H7 (cell line): ENCODE data around the gene DDX51. TPM values are rescaled to one million over a fixed set of nuclear protein-coding genes. Genes with fewer than 3 reads are reported as not detected.
"Not testable (repeated sequence)": the region's sequence is repeated elsewhere in the genome, so short reads cannot be mapped to it uniquely, and the experiment has no call there.

Experiments used
- DNase-seq: peaks from one replicate; pipeline ENCODE4 v3.0.0; 2012
- H3K27me3 ChIP-seq: 2 replicates; pipeline ENCODE4 v1.6.0; 2011; ENCODE audit warnings: mild to moderate bottlenecking, low read length; ENCODE audit not compliant: control insufficient read depth, insufficient read depth
- H3K36me3 ChIP-seq: replicated peaks from 2 replicates; pipeline ENCODE4 v1.5.1; 2011; ENCODE audit warnings: low read length; ENCODE audit not compliant: control insufficient read depth, insufficient read depth
- H3K4me3 ChIP-seq: 2 replicates; pipeline ENCODE4 v1.5.1; 2011; ENCODE audit warnings: low read depth, mild to moderate bottlenecking, control low read depth, low read length, moderate library complexity; ENCODE audit not compliant: insufficient read depth
- total RNA-seq: library from RNA; depleted of rRNA; stranded (reverse); fragments of >200 nt; shearing (Covaris generic); gene quantifications from 2 replicates; pipeline ENCODE4 v1.2.3, GENCODE V29; 2014

The DDX51 gene
- total RNA-seq, 1 experiment from 2014 or later, result 16.1 TPM

DNA sequence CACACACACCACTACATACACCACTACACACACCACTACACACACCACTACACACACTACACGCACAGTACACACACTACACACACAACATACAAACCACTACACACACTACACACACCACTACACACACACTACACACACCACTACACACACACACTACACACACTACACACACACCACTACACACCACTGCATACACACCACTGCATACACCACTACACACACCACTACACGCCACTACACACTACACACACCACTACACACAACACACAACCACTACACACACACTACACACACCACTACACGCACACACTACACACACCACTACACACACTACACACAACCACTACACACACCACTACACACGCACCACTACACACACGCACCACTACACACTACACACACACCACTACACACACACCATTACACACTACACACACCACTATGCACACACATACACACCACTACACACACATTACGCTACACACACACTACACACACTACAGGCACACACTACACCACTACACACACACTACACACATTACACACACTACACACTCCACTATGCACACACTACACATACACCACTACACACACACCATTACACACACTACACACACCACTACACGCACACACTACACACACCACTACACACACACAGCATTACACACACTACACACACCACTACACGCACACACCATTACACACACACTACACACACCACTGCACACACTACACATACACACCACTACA lies 12.6 kb upstream of the DDX51 start:
- Histone ChIP-seq H3K27me3 (no peaks in the 10 kb centered on the region), H3K4me3 (no peak overlapping the region)

DNA sequence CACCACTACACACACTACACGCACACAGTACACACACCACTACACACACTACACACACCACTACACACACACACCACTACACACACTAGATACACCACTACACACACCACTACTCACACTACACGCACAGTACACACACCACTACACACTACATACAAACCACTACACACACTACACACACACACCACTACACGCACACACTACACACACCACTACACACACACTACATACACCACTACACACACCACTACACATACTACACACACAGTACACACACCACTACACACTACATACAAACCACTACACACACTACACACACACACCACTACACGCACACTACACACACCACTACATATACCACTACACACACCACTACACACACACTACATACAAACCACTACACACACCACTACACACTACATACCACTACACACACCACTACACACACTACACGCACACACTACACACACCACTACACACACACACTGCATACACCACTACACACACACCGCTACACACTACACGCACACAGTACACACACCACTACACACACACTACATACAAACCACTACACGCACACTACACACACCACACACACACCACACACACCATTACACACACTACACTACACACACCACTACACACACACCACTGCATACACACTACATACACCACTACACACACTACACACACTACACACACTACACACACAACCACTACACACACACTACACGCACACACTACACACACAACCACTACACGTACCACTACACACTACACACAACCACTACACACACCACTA lies 11.9 kb upstream of the DDX51 start:
- no peak for DNase-seq
- H3K27me3 ChIP-seq, result no peaks in the 10 kb centered on the region

More for the DNA sequence above, 12.6 kb upstream of the DDX51 start:
- peaks cover 15% of the 10 kb centered on the region for H3K36me3 ChIP-seq
- DNase-seq, result no peak

DNA sequence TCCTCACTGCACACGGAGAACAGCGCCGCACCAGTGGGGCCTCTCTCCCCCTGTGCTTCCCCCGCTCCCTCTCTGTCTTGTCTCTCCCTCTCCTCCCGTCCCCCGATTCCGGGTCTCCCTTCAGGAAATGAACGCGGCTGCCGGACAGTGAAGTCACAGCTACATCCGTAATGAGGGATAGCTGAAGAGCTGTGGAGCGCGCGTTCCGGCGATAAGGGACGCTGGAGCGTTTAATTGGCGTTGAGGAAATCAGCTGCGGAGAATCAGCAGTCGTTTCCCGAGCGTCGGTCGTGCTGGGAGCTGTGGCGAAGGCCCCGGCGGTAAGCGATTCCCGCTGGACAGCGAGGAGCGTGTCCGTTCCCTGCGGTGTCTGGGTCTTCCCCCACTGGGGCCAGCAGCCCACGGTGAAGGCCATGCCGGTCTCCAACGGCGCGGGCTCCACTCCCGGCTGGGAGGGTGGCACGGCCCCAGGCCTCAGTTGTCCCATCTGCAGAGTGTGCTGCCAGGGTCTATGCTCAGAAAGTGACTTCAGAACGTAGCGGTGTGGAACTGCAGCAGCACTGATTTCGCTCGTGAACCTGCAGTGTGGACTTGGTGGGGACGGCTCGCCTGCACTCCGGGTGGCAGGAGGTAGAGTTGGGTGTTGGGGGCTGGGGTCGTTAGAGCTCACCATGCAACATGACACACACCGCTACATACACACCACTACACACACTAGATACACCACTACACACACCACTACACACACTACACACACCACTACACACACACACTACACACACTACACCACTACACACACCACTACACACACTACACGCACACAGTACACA lies 11.0 kb upstream of the DDX51 start:
- no peak for DNase-seq
- Histone ChIP-seq H3K27me3 (no peaks in the 10 kb centered on the region), H3K4me3 (no peak overlapping the region), H3K36me3 (peaks cover 15% of the 10 kb centered on the region)

More for the DNA sequence above, 11.9 kb upstream of the DDX51 start:
- Histone ChIP-seq H3K4me3 (no peak overlapping the region), H3K36me3 (peaks cover 15% of the 10 kb centered on the region)

DNA sequence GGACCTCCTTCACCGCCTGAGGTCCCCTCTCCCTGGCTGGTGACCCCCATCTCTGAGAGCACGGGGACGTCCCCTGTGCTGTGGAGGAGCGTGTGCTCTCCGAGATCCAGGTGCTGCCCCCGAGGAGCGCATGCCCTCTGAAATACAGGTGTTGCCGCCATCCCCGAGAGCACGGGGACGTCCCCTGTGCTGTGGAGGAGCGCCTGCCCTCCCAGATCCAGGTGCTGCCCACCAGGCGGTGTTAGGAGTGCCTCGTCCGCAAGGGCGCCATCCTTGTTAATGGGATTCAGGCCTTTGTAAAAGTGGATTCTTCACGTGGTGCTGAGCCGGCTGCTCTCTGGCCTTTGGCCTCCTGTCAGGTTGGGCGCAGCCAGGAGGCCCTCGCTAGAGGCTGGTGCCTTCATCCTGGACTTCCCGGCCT lies 10.2 kb upstream of the DDX51 start:
- DNase-seq, result no peak
- H3K27me3 ChIP-seq, result no peaks in the 10 kb centered on the region
- H3K36me3 ChIP-seq, result peaks cover 15% of the 10 kb centered on the region
- no peak overlapping the region for H3K4me3 ChIP-seq

DNA sequence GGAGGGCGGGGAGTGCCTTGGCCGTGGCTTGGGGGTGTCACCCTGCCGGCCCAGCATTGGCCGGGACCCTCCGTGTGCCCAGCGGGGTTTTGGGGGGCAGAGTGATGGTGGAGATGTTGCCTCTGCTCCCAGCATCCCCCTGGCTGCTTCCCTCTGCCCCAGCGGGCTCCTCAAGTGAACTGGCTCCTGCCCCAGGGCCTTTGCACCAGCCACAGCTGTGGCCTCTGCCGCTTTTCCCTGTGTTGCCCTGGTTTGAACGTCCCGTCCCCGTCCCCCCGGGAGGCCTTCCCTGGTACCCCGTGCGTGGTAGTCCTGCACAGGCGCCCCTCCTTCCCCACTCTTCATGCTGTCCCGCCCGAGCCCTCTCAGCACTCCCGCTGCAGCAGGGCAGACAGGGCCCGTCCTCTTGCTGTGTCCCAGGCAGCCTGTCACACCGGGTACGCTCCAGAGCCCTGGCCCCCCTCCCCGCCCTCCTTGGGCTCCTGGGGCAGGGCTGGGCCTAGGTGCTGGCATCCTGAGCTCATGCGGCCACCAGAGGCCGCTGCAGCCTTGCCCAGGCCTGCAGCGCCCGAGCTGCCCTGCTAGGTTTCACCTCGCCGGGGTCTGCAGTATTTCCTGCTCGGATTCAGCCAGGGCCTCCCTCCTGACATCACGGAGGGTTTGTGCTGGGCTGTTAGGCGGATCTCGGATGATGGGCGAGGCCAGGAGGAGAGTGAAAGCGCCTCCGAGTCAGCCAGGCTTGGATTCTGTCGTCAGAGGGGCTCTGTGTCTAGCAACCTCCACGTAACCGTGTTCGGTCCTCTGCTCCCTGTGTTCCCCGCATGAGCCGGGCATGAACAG lies 9.6 kb upstream of the DDX51 start:
- H3K36me3 ChIP-seq, result peaks cover 15% of the 10 kb centered on the region
- no peaks in the 10 kb centered on the region for H3K27me3 ChIP-seq
- H3K4me3 ChIP-seq, result no peak overlapping the region
- peak; percentile 98 for DNase-seq

DNA sequence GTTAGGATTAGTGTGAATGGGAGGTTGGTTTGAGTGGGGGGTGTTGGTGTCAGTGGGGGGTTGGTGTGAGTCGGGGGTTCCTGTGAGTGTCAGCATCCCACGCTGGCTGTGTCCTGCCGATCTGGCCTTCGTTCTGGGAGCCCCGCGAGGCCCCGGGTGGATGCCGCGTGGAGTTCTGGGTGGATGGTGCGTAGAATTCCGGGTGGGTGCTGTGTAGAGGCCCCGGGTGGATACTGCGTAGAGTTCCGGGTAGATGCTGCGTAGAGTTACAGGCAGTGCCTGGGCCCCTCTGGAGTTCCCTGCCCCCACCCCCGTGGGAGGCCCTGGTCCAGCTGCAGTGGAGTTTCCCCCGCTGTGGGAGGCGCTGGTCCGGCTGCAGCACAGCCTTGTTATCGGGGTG lies 8.8 kb upstream of the DDX51 start:
- no peaks in the 10 kb centered on the region for H3K27me3 ChIP-seq
- no peak overlapping the region for H3K4me3 ChIP-seq
- peaks cover 15% of the 10 kb centered on the region for H3K36me3 ChIP-seq
- no peak for DNase-seq

DNA sequence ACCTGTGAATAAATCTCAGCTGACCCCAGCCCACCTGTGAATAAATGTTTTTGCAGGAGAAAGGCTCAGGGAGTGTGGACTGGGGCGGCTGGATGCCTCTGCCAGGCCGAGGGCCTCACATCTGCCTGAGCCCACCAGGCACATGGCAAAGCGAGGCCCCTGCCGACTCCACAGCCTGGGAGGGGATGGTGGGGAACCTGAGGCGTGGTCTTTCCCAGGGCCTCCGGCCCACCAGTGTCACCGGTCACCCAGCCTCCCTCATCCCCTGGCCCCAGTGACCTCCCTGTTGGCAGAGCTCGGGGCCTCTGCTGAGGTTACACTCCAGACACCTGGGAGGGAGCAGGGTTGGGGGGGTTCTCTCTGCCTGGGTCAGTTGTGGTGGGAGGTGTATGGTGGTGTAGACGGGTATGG lies 8.3 kb upstream of the DDX51 start:
- peaks cover 13% of the 10 kb centered on the region for H3K36me3 ChIP-seq
- no peak for DNase-seq
- no peaks in the 10 kb centered on the region for H3K27me3 ChIP-seq
- no peak overlapping the region for H3K4me3 ChIP-seq

DNA sequence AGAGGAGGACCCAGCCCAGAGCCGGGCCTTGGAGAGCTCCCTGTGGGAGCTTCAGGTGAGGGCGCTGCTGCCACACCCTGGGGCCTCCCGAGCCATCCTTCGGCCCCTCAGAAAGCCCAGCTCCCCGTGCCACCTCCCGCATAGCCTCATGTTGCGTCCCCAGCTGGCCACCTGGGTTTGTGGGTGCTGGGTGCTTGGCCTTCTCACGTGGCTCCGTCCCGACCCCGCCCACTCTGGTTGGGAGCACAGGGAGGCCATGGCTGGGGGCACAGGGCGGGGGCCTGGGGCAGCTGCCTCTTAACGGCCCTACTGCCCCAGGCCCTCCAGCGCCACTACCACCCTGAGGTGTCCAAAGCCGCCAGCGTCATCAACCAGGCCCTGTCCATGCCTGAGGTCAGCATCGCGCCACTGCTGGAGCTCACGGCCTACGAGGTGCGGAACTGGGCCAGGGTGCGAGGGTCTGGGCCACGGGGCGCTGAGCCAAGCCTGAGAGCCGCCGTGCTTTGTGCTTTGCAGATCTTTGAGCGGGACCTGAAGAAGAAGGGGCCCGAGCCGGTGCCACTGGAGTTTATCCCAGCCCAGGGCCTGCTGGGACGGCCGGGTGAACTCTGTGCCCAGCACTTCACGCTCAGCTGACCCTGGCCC lies 7.8 kb upstream of the DDX51 start:
- DNase-seq, result no peak
- H3K4me3 ChIP-seq, result no peak overlapping the region
- H3K27me3 ChIP-seq, result no peaks in the 10 kb centered on the region
- peaks cover 9% of the 10 kb centered on the region for H3K36me3 ChIP-seq

DNA sequence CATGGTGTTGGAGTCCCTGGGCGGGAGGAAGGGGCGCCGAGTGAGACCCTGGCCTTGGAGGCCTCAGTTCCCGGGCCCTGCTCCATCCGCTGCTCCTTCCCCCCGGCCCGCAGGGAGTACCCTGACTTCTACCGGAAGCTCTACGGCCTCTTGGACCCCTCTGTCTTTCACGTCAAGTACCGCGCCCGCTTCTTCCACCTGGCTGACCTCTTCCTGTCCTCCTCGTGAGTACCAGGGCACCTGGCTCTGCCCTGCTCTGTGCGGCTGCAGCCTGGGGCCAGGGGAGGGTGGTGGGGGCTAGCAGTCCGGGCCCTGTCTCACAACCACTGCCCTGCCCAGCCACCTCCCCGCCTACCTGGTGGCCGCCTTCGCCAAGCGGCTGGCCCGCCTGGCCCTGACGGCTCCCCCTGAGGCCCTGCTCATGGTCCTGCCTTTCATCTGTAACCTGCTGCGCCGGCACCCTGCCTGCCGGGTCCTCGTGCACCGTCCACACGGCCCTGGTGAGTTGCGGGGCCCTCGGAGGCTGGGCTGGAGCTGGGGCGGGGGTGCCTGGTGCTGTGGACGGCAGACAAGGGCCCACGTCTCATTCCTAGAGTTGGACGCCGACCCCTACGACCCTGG lies 7.1 kb upstream of the DDX51 start:
- Histone ChIP-seq H3K4me3 (no peak overlapping the region), H3K36me3 (peaks cover 4% of the 10 kb centered on the region), H3K27me3 (no peaks in the 10 kb centered on the region)
- DNase-seq, result no peak

DNA sequence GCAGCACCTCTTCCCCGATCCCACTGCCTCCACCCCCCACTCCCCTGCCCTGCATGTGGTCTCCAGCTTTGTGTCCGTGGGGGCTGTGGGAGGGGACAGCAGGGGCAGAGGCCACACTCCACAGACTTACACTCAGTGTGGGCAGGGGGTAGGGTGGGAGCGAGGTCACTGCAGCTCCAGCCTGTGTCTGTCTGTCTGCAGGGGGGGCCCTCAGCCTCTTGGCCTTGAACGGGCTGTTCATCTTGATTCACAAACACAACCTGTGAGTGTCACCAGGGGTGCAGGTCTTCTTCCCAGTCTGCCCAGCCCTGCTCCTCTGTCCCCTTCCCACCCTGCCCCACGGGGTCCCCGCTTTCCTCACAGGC lies 6.6 kb upstream of the DDX51 start:
- peaks cover 4% of the 10 kb centered on the region for H3K36me3 ChIP-seq
- DNase-seq, result no peak
- no peaks in the 10 kb centered on the region for H3K27me3 ChIP-seq
- no peak overlapping the region for H3K4me3 ChIP-seq

DNA sequence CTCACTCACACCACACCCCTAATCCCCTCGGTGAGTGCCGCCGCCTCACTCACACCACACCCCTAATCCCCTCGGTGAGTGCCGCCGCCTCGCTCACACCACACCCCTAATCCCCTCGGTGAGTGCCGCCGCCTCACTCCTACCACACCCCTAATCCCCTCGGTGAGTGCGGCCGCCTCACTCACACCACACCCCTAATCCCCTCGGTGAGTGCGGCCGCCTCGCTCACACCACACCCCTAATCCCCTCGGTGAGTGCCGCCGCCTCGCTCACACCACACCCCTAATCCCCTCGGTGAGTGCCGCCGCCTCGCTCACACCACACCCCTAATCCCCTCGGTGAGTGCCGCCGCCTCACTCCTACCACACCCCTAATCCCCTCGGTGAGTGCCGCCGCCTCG lies 5.4 kb upstream of the DDX51 start:
- not testable (repeated sequence) for H3K36me3 ChIP-seq, H3K4me3 ChIP-seq, H3K27me3 ChIP-seq, DNase-seq

DNA sequence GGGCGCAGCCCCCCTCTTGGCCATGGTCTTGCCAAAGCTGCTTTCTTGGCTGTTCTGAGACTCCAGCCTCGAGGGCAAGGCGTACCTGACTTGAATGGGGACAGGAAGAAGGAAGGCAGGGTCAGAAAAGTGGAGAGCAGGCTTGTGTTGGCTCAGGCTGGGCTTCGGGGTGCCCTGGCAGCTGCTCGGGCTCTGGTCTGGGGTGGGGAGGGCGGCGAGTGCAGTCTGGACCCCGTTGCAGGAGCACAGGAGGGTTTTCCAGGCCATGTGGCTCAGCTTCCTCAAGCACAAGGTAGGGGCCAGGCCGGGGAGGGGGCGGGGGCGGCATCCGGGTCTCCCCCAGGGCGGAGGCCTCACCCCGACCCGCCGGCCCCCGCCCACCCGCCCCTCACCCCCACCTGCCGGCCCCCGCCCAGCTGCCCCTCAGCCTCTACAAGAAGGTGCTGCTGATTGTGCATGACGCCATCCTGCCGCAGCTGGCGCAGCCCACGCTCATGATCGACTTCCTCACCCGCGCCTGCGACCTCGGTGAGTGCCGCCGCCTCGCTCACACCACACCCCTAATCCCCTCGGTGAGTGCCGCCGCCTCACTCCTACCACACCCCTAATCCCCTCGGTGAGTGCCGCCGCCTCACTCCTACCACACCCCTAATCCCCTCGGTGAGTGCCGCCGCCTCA lies 4.4 kb upstream of the DDX51 start:
- DNase-seq, result no peak
- no peaks in the 10 kb centered on the region for H3K27me3 ChIP-seq
- H3K4me3 ChIP-seq, result no peak overlapping the region
- peaks cover 5% of the 10 kb centered on the region for H3K36me3 ChIP-seq
